ENCODE results near the gene MRPL4. TPM values are rescaled to one million over a fixed set of nuclear protein-coding genes. Genes with fewer than 3 reads are reported as not detected.
A peak's percentile ranks its signal among the peaks of the same experiment; 100 is the strongest.

MRPL4 gene
- total and polyA plus RNA-seq, 2 of the 13 experiments (the other 11 are each of a cell fraction or from before 2014, with no cell fraction given) = 40.6 to 42.5 TPM

GRCh38 chr19:10238172-10238783, 13.7 kb upstream of the MRPL4 start (continued):
- TF ChIP-seq ZSCAN9 (CRISPR knock-in tag; IDR thresholded peaks at IDR 0.05; ENCODE audit: borderline replicate concordance) (peak; percentile 47; the same call in 1 of the 2 replicates), SNAPC2 (CRISPR knock-in tag; IDR thresholded peaks at IDR 0.05) (no peak), TOPORS (CRISPR knock-in tag; IDR thresholded peaks at IDR 0.05) (no peak), ZXDC (CRISPR knock-in tag; IDR thresholded peaks at IDR 0.05) (no peak), REPIN1 (CRISPR knock-in tag; IDR thresholded peaks at IDR 0.05; ENCODE audit: borderline replicate concordance, low read depth) (no peak), ZGPAT (CRISPR knock-in tag; IDR thresholded peaks at IDR 0.05) (0 out of 2 replicates have a peak, but pooled peaks have one; percentile 44), TSC22D2 (CRISPR knock-in tag; IDR thresholded peaks at IDR 0.05; ENCODE audit: borderline replicate concordance) (no peak), FOXA3 (CRISPR knock-in tag; IDR thresholded peaks at IDR 0.05) (peak; percentile 88), NRL (CRISPR knock-in tag; IDR thresholded peaks at IDR 0.05; ENCODE audit: borderline replicate concordance) (no peak), MBNL3 (CRISPR knock-in tag; conservative IDR thresholded peaks at IDR 0.05) (no peak), ZNF720 (CRISPR knock-in tag; IDR thresholded peaks at IDR 0.05) (no peak), ZNF841 (CRISPR knock-in tag; IDR thresholded peaks at IDR 0.05; ENCODE audit: borderline replicate concordance) (no peak), ZNF710 (CRISPR knock-in tag; IDR thresholded peaks at IDR 0.05; ENCODE audit: borderline replicate concordance) (peak; percentile 90), ZBTB25 (CRISPR knock-in tag; IDR thresholded peaks at IDR 0.05) (no peak), ZSCAN20 (CRISPR knock-in tag; IDR thresholded peaks at IDR 0.05; ENCODE audit: borderline replicate concordance) (no peak), ZNF530 (CRISPR knock-in tag; IDR thresholded peaks at IDR 0.05; ENCODE audit: low read depth) (no peak), SP140L (CRISPR knock-in tag; IDR thresholded peaks at IDR 0.05; ENCODE audit: borderline replicate concordance) (no peak), MYPOP (CRISPR knock-in tag; IDR thresholded peaks at IDR 0.05) (no peak), BHLHE40 (IDR thresholded peaks at IDR 0.05; ENCODE audit: low read length) (peak; percentile 96), GTF3A (CRISPR knock-in tag; conservative IDR thresholded peaks at IDR 0.05) (0 out of 2 replicates have a peak, but pooled peaks have one; percentile 36), GLI4 (CRISPR knock-in tag; IDR thresholded peaks at IDR 0.05; ENCODE audit: borderline replicate concordance) (no peak), MAF1 (CRISPR knock-in tag; IDR thresholded peaks at IDR 0.05; ENCODE audit: borderline replicate concordance) (no peak)

Measured in HepG2 (cell line).